Measurements from ENCODE around the gene GPRC5A.

The GPRC5A gene

DNA sequence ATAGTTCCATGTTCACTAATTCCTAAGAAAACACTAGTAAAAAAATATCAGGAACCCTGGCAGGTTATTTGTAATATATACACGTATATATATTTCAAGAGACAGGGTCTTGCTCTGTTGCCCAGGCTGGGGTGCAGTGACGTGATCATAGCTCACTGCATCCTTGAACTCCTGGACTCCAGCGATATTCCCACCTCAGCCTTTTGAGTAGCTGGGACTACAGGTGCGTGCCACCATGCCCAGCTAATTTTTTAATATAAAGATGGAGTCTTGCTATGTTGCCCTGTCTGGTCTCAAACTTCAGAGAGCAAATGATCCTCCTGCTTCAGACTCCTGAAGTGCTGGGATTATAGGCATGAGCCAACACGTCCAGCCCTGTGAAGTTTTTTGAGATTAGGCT is 16.2 kb downstream of the GPRC5A start:
- TF ChIP-seq ZFX (IDR thresholded peaks at IDR 0.05) = no peak
- TF ChIP-seq, protein P1, sequence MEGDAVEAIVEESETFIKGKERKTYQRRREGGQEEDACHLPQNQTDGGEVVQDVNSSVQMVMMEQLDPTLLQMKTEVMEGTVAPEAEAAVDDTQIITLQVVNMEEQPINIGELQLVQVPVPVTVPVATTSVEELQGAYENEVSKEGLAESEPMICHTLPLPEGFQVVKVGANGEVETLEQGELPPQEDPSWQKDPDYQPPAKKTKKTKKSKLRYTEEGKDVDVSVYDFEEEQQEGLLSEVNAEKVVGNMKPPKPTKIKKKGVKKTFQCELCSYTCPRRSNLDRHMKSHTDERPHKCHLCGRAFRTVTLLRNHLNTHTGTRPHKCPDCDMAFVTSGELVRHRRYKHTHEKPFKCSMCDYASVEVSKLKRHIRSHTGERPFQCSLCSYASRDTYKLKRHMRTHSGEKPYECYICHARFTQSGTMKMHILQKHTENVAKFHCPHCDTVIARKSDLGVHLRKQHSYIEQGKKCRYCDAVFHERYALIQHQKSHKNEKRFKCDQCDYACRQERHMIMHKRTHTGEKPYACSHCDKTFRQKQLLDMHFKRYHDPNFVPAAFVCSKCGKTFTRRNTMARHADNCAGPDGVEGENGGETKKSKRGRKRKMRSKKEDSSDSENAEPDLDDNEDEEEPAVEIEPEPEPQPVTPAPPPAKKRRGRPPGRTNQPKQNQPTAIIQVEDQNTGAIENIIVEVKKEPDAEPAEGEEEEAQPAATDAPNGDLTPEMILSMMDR (conservative IDR thresholded peaks at IDR 0.05) = no peak
- no peak overlapping the region for H3K27ac ChIP-seq

DNA sequence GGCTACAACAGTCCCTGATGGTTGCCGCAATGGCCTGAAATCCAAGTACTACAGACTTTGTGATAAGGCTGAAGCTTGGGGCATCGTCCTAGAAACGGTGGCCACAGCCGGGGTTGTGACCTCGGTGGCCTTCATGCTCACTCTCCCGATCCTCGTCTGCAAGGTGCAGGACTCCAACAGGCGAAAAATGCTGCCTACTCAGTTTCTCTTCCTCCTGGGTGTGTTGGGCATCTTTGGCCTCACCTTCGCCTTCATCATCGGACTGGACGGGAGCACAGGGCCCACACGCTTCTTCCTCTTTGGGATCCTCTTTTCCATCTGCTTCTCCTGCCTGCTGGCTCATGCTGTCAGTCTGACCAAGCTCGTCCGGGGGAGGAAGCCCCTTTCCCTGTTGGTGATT is 16.9 kb downstream of the GPRC5A start:
- TF ChIP-seq, protein P1 (conservative IDR thresholded peaks at IDR 0.05) = no peak
- TF ChIP-seq ZFX (IDR thresholded peaks at IDR 0.05) = no peak
- no peak overlapping the region for H3K27ac ChIP-seq

DNA sequence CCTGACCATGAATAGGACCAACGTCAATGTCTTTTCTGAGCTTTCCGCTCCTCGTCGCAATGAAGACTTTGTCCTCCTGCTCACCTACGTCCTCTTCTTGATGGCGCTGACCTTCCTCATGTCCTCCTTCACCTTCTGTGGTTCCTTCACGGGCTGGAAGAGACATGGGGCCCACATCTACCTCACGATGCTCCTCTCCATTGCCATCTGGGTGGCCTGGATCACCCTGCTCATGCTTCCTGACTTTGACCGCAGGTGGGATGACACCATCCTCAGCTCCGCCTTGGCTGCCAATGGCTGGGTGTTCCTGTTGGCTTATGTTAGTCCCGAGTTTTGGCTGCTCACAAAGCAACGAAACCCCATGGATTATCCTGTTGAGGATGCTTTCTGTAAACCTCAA is 17.3 kb downstream of the GPRC5A start:
- TF ChIP-seq, protein P1 (conservative IDR thresholded peaks at IDR 0.05) = no peak
- TF ChIP-seq ZFX (IDR thresholded peaks at IDR 0.05) = no peak
- H3K27ac ChIP-seq = no peak overlapping the region

DNA sequence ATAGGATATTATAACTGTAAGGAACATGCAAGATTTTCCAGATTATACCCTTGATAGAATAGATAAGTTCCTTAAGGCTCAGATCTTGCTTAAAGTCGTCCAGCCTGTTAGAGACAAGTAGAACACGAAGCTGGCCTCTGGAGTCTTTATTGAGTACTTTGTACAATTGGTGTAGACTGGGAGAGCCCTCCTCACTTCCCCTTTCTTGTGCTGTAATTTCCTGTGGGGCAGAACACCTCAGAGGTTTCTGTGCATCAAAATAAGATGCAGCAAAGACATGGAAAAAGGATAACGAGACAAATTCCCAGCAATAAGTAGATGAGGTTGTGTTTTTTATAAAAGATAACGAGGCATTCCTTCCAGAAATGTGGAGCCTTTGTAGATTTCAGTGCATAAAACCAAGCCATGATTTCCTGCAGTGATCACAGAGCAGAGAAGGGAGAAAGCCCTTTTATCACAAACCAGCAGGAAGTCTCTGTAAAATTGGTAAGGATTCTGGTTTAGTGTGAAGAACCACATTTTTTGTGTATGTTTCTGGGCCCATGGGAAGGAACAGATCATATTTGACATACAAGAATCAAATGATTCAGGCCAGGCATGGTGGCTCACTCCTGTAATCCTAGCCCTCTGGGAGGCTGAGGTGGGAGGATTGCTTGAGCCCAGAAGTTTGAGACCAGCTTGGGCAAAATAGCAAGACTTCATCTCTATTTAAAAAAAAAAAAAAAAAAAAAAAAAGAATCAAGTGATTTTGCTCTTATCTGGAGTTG is 18.0 kb downstream of the GPRC5A start:
- no peak overlapping the region for H3K27ac ChIP-seq
- TF ChIP-seq, protein P1 (conservative IDR thresholded peaks at IDR 0.05) = no peak
- TF ChIP-seq ZFX (IDR thresholded peaks at IDR 0.05) = no peak

DNA sequence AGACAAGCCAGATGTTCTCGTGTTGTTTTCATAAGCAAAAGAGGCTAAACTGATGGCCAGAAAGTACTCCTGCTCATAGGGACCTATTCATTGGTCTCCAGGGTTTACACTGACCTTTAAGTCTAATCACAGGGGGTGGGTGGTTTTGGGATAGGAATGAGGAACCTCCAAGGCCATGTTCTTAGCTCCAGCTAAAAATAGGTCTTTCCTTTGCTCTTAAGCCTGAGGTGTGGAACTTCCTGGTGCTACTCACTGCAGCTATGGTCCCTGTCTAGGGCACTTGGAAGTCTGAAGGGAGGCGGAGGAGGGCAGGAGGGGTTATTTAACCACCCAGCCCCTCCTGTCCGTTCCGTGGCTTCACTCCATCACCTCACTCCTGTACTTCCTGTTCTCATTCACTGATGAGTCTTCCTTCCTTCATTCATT is 18.6 kb downstream of the GPRC5A start:
- H3K27ac ChIP-seq = no peak overlapping the region
- TF ChIP-seq ZFX (IDR thresholded peaks at IDR 0.05) = no peak

DNA sequence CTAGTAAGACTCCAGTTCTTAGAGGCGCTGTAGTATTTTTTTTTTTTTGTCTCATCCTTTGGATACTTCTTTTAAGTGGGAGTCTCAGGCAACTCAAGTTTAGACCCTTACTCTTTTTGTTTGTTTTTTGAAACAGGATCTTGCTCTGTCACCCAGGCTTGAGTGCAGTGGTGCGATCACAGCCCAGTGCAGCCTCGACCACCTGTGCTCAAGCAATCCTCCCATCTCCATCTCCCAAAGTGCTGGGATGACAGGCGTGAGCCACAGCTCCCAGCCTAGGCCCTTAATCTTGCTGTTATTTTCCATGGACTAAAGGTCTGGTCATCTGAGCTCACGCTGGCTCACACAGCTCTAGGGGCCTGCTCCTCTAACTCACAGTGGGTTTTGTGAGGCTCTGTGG is 21.3 kb downstream of the GPRC5A start:
- H3K27ac ChIP-seq = no peak overlapping the region

DNA sequence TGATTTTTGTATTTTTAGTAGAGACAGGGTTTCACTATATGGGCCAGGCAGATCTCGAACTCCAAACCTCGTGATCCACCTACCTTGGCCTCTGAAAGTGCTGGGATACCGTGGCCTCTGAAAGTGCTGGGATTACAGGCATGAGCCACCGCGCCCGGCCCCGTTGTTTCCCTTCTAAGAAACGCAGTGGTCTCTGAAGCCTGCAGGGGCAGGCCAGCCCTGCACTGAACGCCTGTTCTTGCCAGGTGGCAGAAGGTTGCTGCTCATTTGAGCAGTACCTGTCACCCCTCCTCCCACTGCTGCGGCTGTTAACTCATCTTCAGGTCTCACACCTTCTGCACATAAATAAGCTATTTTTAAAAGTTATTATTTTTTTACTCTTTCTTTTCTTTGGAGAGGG is 24.3 kb downstream of the GPRC5A start:
- no peak overlapping the region for H3K27ac ChIP-seq
- TF ChIP-seq, protein P1 (conservative IDR thresholded peaks at IDR 0.05) = no peak
- TF ChIP-seq ZFX (IDR thresholded peaks at IDR 0.05) = no peak

More for the DNA sequence above, 21.3 kb downstream of the GPRC5A start:
- TF ChIP-seq, protein P1 (conservative IDR thresholded peaks at IDR 0.05) = no peak
- TF ChIP-seq ZFX (IDR thresholded peaks at IDR 0.05) = no peak
